Heart left ventricle (tissue), 13 donors: ENCODE results near the gene PTPRD.

ENCODE experiments used
- POLR2A ChIP-seq, 2 donors: fragments of 450-650 bp; IDR thresholded peaks; one replicate each; pipeline ENCODE4 v1.6.1; 2017; ENCODE audit warnings: antibody characterized with exemption in 2 of 2, mild to moderate bottlenecking in 2 of 2, moderate library complexity in 2 of 2
- TF ChIP-seq, protein P1 (sequence below), 12 donors: fragments of 200-600 bp; sonication (generic) in 4 of 12; IDR thresholded peaks; one replicate each; pipeline versions ENCODE4 v1.5.0 to v1.8.0; 2018 to 2022; ENCODE audit warnings: antibody characterized with exemption in 12 of 12, mild to moderate bottlenecking in 5 of 12
- donor health status: ischemic (EF 13 %, LVEDD 7.1; RV severe dilation, severe dysfunction).
- donor health status: DM: no; HTN: yes; CAD: no.
- donor health status: DM: no; HTN: no; CAD: no.
- donor health status: ischemic (EF 25% LVEDD 6.9; RV normal size, moderate dysfunction).
- donor health status: ischemic (EF 25% LVEDD 5.7; RV mildly dilated, moderate dysfunction).
- donor health status: ischemic (EF 35%, LVEDD 5.7; RV mildly dilated, moderate dysfunction).
- donor health status: nonischemic (EF 11% LVEDD 7.7; RV severe dilation, severe dysfunction).
- donor health status: DM: yes; HTN: yes; CAD: no.
- donor health status: PGD.
- donor health status: ischemic (EF 29% LVEDD 5.4; RV normal size, mild dysfunction).
- donor health status: nonischemic (EF 23%, LVEDD 6.1; RV moderate dilation, normal function).

DNA sequence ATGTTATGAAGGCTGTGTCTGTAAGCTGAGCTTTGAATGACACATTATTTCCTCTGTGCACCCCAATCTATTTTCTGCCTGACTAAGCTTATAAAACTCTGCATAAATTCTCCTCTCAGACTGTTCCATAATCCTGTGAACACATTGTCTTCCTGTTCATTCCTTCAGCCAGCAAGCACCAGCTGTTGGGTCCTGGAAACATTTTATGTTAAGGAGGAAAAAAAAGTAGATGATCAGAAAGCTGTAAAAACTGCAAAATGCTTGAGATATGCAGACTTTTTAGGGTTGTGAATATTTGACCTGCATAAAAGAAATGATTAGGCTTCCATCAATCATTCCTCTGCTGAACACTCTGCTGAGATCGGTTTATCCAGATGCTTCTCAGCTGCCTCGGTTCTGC, 1567.2 kb downstream of the PTPRD start:
- TF ChIP-seq, protein P1, sequence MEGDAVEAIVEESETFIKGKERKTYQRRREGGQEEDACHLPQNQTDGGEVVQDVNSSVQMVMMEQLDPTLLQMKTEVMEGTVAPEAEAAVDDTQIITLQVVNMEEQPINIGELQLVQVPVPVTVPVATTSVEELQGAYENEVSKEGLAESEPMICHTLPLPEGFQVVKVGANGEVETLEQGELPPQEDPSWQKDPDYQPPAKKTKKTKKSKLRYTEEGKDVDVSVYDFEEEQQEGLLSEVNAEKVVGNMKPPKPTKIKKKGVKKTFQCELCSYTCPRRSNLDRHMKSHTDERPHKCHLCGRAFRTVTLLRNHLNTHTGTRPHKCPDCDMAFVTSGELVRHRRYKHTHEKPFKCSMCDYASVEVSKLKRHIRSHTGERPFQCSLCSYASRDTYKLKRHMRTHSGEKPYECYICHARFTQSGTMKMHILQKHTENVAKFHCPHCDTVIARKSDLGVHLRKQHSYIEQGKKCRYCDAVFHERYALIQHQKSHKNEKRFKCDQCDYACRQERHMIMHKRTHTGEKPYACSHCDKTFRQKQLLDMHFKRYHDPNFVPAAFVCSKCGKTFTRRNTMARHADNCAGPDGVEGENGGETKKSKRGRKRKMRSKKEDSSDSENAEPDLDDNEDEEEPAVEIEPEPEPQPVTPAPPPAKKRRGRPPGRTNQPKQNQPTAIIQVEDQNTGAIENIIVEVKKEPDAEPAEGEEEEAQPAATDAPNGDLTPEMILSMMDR (IDR thresholded peaks at IDR 0.05) = no peak
- no peak for TF ChIP-seq POLR2A (IDR thresholded peaks at IDR 0.05)
